ENCODE measurements around the gene GABRG1. TPM values are rescaled to one million over a fixed set of nuclear protein-coding genes. Genes with fewer than 3 reads are reported as not detected.

GABRG1 gene
- total RNA-seq, result not detected

DNA sequence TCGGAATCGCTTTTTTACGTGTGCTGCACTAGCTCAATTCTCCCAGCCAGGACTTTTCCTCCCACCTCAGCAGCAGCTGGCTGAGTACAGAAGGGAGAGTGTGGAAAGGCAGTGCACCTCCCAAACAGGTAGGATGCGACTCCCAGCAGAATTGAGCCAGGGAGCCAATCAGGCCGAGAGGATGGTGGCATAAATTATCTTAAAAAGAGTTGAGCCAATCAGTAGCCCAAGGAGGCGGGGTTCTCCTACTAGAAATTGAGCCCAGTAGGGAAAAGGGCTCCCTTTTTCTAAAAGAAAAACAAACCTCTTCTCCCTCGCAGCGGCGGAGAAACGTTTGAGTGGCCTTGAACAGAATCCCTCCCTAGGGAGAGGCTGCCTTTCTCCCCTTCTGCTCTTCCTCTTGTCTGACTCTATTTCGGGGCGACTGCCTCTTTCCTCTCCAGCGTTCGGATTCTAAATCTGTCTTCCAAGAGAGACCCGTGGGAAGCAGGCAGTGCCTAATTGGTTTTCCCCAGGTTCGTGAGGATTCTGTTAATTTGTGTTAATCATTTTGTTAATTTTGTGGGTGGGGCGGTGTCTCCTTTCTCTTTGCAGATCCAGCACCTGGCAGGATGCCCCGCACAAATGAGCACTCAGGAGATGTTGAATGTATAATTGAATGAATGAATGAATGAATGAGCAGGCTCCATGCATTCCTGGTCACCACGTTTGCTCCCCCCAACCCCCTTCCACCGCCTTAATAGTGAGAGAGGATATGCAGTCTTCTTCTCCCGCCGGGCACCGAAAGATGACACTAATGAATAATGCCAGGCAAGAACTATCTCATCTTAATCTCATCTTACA lies at the start of gene GABRG1:
TSS of gene GABRG1 (minus strand) at position 142 of the 843 bp plus-strand sequence. CDS start at position 1, 141 bp downstream.
- no peaks in the 10 kb centered on the region for H3K27me3 ChIP-seq (ENCODE audit: insufficient read depth, low read length)
- H3K9me3 ChIP-seq (ENCODE audit: low read depth, low read length), result no peaks in the 10 kb centered on the region
- H3K4me1 ChIP-seq (ENCODE audit: insufficient read depth, low read length), result no peaks in the 10 kb centered on the region
- H3K4me3 ChIP-seq (ENCODE audit: low read length), result no peak within 1 kb of the TSS

DNA sequence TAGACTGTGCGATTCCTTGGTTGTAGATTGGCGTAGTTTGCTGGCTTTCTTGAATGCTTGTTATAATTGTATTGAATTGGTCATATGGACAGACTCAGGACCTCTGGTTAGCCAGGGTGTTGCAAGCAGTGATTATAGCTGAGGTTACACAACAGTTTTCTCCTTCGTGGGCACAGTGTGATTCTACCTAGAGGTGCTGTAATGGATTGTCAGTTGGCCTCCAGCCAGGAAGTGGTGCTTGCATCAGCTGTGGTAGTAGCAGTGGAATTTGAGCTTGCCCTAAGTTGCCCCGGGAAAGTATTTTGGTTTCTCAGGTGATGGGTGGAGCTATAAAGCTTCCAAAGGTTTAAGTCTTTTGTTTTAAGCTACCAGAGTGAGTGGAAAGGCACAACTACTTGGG lies 23.1 kb upstream of the GABRG1 start:
- H3K4me3 ChIP-seq (ENCODE audit: low read length), result no peak overlapping the region
- peaks cover 12% of the 10 kb centered on the region for H3K9me3 ChIP-seq (ENCODE audit: low read depth, low read length)
- no peaks in the 10 kb centered on the region for H3K4me1 ChIP-seq (ENCODE audit: insufficient read depth, low read length)

DNA sequence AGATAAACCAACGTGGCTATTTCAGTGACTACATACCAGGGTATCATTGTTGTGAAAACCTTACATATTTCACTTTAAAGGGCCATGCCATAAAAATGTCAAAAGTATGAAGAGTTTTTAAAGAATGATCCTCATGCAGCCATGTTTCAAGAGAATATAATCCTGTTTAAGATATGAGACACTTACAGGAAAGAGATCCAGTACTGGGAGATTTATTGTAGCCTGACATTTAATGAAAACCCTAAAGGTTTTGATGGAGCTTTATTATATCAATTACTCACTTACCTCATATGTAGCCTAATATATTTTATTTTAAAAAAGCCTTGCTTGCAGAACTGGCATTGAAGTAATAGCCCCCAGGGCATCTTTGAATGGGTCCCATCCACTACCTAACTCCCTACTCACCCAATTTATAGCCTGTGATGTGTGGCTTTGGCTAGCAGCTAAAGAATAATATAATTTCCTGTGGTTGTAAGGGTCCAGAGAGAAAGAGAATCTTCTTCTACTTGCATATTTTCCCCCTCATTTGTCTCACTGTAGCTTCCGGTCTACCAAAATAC lies 7.7 kb upstream of the GABRG1 start:
- Histone ChIP-seq H3K4me3 (ENCODE audit: low read length) (no peak overlapping the region), H3K27me3 (ENCODE audit: insufficient read depth, low read length) (no peaks in the 10 kb centered on the region), H3K9me3 (ENCODE audit: low read depth, low read length) (no peaks in the 10 kb centered on the region), H3K4me1 (ENCODE audit: insufficient read depth, low read length) (no peaks in the 10 kb centered on the region)

More for the DNA sequence above, 23.1 kb upstream of the GABRG1 start:
- no peaks in the 10 kb centered on the region for H3K27me3 ChIP-seq (ENCODE audit: insufficient read depth, low read length)

DNA sequence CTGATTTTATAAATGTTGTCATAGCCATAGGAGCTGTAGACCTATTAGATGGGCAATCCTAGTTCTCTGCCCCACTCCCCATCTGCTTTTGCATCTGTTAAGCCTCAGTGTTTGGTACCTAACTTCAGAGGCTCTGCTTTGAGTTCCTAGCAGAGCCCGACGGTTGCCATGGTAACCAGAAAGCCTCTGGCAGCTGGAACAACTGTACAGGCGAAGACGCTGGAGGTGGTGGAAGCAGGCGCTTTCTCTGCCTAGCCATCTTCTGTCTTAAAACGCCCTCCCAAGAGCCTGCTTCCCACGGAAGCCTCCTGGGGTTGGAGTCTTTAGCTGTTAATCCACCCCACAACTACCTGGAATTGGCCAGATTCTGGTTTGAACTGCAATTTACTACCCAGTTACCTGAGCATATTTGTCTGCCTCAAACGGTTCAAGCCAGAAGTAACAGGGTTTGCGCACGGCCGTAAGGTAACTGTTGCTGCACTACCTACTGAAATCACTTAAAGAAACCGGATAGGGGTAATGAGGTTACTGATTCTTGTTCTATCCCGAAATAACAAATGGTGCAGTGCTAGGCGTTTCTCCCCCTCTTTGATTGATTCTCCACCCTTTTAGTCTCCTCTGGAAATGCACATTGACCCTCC lies 1.0 kb upstream of the GABRG1 start:
- Histone ChIP-seq H3K4me3 (ENCODE audit: low read length) (no peak overlapping the region), H3K9me3 (ENCODE audit: low read depth, low read length) (no peaks in the 10 kb centered on the region), H3K4me1 (ENCODE audit: insufficient read depth, low read length) (no peaks in the 10 kb centered on the region), H3K27me3 (ENCODE audit: insufficient read depth, low read length) (no peaks in the 10 kb centered on the region)

DNA sequence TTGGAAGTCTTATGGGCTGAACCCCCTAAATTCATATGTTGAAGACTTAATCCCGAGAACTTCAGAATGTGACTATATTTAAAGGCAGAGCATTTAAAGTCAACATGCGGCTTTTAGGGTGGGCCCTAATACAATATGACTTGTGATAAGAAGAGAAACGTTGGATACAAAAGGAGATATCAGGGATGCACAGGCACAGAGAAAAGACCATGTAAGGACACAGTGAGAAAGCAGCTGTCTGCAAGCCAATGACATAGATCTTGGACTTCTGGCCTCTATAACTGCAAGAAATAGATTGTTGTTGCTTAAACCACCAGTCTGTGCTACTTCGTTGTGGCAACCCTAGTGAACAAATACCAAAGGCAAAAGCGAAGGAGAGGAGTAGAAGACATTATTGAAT lies 42.2 kb downstream of the GABRG1 start:
- H3K27me3 ChIP-seq (ENCODE audit: insufficient read depth, low read length), result no peaks in the 10 kb centered on the region
- no peaks in the 10 kb centered on the region for H3K9me3 ChIP-seq (ENCODE audit: low read depth, low read length)
- no peaks in the 10 kb centered on the region for H3K4me1 ChIP-seq (ENCODE audit: insufficient read depth, low read length)
- H3K4me3 ChIP-seq (ENCODE audit: low read length), result no peak overlapping the region

DNA sequence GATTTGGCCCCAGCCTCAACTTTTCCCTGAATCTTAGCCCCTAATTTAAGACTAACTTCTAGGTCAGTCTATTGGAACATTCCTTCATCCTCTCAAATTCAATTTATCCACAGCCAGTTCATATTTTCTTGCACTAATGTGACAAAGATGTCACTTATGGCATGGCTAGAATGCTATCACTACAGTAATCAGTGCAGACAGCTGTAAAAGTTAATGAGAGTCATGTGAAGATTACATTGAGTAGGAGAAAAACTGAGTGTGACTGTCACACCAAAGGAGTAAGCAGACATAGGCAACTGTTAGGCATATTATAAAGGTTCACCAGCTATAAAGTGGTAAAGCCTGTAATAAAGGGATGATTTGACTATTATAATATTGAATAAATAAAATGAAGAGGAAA lies 42.6 kb downstream of the GABRG1 start:
- no peak overlapping the region for H3K4me3 ChIP-seq (ENCODE audit: low read length)

DNA sequence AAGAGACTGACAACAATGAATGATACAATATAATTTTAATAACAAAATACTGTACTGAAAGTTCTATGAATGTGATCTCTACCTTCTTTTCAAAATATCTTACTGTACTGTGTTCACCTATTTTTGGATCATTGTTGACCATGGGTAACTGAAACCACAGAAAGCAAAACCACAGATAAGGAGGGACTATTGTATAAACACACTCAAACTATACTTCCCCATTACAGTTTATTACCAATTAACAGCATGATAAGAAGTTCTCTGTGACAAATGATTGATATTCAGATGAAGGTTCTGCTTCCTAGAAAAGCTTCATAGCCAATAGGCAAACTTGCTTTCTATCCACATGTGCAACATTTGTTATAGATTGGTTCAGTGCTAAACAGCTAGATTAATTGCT lies 50.1 kb downstream of the GABRG1 start:
- no peaks in the 10 kb centered on the region for H3K4me1 ChIP-seq (ENCODE audit: insufficient read depth, low read length)
- H3K27me3 ChIP-seq (ENCODE audit: insufficient read depth, low read length), result no peaks in the 10 kb centered on the region
- H3K4me3 ChIP-seq (ENCODE audit: low read length), result no peak overlapping the region
- no peaks in the 10 kb centered on the region for H3K9me3 ChIP-seq (ENCODE audit: low read depth, low read length)

More for the DNA sequence above, 42.6 kb downstream of the GABRG1 start:
- Histone ChIP-seq H3K4me1 (ENCODE audit: insufficient read depth, low read length) (no peaks in the 10 kb centered on the region), H3K27me3 (ENCODE audit: insufficient read depth, low read length) (no peaks in the 10 kb centered on the region), H3K9me3 (ENCODE audit: low read depth, low read length) (no peaks in the 10 kb centered on the region)

DNA sequence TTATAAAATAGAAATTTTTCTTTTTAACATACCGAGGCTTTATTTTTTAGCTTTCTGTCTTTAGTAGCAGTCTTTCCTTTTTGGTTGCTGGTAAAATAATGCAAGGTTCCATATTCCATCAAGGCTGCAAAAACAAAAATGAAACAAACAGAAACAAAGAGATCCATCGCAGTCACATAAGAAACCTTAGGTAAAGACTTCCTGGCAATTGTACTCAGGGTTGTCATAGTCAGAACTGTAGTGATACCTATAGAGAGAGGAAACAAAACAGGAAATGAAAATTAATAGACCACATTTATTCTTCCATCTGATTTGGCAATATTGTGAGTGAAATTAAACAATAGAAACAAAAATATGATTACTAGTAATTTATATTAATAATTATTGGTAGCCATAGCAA lies 72.5 kb downstream of the GABRG1 start:
- Histone ChIP-seq H3K9me3 (ENCODE audit: low read depth, low read length) (no peaks in the 10 kb centered on the region), H3K27me3 (ENCODE audit: insufficient read depth, low read length) (no peaks in the 10 kb centered on the region), H3K4me1 (ENCODE audit: insufficient read depth, low read length) (no peaks in the 10 kb centered on the region), H3K4me3 (ENCODE audit: low read length) (no peak overlapping the region)

DNA sequence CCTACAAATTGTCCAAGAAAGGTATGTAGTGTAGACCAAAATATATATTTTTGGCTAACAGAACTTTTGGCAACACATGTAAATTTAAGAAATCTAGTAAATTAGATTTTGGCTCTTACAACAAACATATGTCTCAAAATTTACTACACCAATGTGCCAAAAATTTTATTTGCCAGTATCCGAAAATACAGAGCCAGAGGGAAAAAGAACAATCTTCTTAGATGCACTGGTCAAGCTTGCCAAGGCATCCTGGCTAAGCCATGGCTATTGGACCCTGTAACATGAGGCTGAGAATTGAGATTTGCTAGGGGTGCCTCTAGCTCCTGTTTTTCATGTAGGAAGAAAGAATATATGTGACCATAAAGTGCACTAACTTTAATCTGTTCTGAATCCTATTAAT lies 91.8 kb downstream of the GABRG1 start:
- Histone ChIP-seq H3K27me3 (ENCODE audit: insufficient read depth, low read length) (no peaks in the 10 kb centered on the region), H3K4me1 (ENCODE audit: insufficient read depth, low read length) (no peaks in the 10 kb centered on the region), H3K4me3 (ENCODE audit: low read length) (no peak overlapping the region), H3K9me3 (ENCODE audit: low read depth, low read length) (no peaks in the 10 kb centered on the region)

DNA sequence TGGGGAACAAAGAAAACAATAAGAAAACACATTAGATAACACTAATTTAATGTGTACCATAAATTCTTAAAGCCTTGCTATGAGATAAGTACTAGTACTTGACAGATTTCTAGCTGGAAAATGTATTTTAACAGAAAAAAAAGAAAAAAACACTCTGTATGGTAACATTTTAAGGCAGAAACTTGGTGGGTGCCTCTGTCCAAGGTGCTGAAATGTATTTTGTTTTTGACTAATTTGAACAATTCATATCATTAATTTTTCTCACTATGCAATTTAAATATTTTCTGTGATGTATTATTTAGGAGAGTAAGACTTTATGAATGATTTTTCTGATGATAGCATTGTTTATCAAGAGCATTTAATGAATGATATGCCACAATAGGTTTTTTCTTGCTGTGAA lies 107.5 kb downstream of the GABRG1 start:
- Histone ChIP-seq H3K4me1 (ENCODE audit: insufficient read depth, low read length) (no peaks in the 10 kb centered on the region), H3K27me3 (ENCODE audit: insufficient read depth, low read length) (no peaks in the 10 kb centered on the region), H3K9me3 (ENCODE audit: low read depth, low read length) (peaks cover 5% of the 10 kb centered on the region), H3K4me3 (ENCODE audit: low read length) (no peak overlapping the region)

DNA sequence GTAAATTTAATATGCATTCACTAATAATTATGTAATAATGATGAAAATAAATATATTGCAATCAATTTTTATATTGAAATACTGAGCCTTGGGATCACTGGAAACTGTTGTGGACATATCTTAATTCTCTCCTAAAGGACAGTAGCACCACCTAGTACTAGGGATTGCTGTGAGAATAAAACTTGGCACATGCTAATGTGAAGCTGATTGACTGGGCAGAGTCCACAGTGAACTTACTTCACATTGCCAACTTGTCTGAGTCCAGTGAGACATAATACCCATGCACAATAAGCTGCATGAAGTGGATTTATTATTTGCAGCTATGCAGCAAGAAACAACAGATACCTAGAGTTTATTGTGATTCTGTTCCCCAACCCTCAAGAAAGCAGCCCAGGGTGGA lies 131.1 kb downstream of the GABRG1 start:
- no peaks in the 10 kb centered on the region for H3K27me3 ChIP-seq (ENCODE audit: insufficient read depth, low read length)
- H3K4me1 ChIP-seq (ENCODE audit: insufficient read depth, low read length), result no peaks in the 10 kb centered on the region
- H3K9me3 ChIP-seq (ENCODE audit: low read depth, low read length), result no peaks in the 10 kb centered on the region
- no peak overlapping the region for H3K4me3 ChIP-seq (ENCODE audit: low read length)

DNA sequence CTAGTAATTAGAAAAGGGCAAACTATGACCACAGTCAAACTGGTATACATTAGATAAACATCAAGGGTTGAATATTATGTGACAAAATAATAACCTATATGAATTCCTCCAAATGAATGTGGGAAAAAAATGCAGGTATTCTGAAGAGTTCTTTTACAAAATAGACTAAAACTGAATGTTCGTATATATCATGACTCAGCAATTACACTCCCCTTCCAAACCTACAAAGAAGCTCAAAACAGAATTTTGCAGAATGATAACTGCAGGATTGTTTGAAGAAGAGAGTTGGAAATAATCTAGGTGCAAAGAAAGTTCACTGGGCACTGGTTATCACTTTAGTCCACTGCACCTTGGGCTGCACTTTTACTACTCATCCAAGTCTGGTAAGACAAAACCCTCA lies 134.1 kb downstream of the GABRG1 start:
- no peaks in the 10 kb centered on the region for H3K4me1 ChIP-seq (ENCODE audit: insufficient read depth, low read length)

DNA sequence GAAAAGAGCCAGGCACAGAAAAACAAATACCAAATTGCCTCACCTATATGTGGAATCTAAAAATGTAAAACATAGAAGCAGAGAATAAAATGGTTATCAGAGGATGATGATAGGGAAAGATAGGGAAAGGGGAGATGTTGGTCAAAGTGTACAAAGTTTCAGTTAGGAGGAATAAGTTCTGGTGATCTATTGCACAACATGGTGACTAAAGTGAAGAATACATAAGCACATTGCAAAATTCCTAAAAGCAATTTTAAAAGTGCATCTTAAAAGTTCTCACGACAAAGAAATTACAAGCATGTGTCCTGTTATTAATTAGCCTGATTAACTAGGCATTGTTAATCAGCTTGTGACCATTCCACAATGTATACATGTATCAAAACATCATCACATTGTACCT lies 136.0 kb downstream of the GABRG1 start:
- H3K4me3 ChIP-seq (ENCODE audit: low read length), result no peak overlapping the region
- H3K4me1 ChIP-seq (ENCODE audit: insufficient read depth, low read length), result no peaks in the 10 kb centered on the region
- no peaks in the 10 kb centered on the region for H3K9me3 ChIP-seq (ENCODE audit: low read depth, low read length)
- H3K27me3 ChIP-seq (ENCODE audit: insufficient read depth, low read length), result no peaks in the 10 kb centered on the region

More for the DNA sequence above, 134.1 kb downstream of the GABRG1 start:
- Histone ChIP-seq H3K4me3 (ENCODE audit: low read length) (no peak overlapping the region), H3K9me3 (ENCODE audit: low read depth, low read length) (no peaks in the 10 kb centered on the region), H3K27me3 (ENCODE audit: insufficient read depth, low read length) (no peaks in the 10 kb centered on the region)

Data from mononuclear cell (primary cell).